GM19395 (cell line): ENCODE measurements around the gene DEPP1.
"Not testable (repeated sequence)": the region's sequence is repeated elsewhere in the genome, so short reads cannot be mapped to it uniquely, and the experiment has no call there.

Experiments
- ATAC-seq: cut with Tn5 transposase; IDR thresholded peaks from one replicate; pipeline ENCODE4 v1.9.1; 2021; ENCODE audit warnings: mild to moderate bottlenecking, moderate library complexity; ENCODE audit not compliant: unreplicated experiment

The DEPP1 gene, protein sequence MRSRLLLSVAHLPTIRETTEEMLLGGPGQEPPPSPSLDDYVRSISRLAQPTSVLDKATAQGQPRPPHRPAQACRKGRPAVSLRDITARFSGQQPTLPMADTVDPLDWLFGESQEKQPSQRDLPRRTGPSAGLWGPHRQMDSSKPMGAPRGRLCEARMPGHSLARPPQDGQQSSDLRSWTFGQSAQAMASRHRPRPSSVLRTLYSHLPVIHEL

DNA sequence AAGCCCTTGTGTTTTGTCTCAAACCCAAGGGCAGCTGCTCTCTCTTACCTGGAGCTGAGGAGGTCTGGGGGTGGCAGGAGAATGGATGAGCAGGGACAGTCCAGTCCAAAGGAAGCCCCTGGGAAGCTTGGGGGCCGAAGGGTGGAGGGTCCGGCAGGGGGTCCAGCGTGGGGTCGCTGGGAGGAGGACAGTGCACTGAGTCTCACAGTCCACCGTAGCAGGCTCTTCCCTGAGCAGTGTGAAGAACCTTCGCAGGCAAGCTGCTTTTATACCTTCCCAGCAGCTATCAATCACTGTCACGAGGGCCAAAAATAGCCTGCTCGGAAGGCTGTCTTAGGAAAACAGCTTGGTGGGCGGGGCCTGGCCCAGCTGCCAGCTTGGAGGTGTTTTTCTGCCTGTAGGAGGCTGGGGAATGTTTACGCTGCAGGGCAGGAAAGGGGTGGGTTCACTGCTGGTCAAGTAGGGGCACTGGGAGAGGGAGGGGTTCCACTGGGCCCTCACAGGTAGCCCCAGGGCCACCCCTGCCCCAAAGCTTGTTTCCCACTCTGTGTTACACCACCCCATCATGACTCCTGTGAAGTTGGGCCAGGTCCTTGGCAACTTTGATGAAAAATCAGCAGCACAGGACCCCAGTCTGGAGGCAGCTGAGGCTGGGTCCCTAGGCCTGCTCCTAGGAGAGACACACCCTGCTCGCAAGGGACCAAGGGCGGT is at the start of gene DEPP1:
TSS of gene DEPP1 (minus strand) at position 240 of the 711 bp plus-strand sequence. CDS start 779 bp downstream, outside the sequence.
- no peak for ATAC-seq

DNA sequence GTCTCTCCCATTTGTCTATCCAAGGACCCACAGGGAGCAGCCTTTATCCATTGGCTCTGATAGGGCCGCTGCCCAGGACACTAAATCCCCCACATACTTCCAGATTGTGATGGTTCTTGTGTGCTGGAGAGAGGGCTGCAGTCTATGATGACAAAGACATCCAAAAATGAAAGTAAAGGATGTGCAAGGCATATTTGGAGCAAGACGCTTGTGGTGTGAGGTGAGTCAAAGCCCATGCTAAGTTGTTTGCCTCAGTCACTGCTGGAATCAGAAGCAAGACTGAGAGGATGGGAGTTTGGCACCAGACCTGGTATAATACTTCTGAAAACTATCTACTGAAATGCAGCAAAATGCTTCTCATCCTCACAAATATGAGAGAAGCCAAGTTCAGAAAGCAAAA is 44.8 kb upstream of the DEPP1 start:
- no peak for ATAC-seq

GRCh38 chr10:45015590-45015989 is 37.0 kb upstream of the DEPP1 start:
- ATAC-seq, result no peak

DNA sequence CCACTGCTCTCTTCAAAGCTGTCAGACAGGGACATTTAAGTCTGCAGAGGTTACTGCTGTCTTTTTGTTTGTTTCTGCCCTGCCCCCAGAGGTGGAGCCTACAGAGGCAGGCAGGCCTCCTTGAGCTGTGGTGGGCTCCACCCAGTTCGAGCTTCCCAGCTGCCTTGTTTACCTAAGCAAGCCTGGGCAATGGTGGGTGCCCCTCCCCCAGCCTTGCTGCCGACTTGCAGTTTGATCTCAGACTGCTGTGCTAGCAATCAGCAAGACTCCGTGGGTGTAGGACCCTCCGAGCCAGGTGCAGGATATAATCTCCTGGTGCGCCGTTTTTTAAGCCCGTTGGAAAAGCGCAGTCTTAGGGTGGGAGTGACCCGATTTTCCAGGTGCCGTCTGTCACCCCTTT is 35.9 kb upstream of the DEPP1 start:
- ATAC-seq, result not testable (repeated sequence)

- ATAC-seq, result peak; percentile 89
Measured at GRCh38 chr10:45008524-45009161, 30.0 kb upstream of the DEPP1 start.

DNA sequence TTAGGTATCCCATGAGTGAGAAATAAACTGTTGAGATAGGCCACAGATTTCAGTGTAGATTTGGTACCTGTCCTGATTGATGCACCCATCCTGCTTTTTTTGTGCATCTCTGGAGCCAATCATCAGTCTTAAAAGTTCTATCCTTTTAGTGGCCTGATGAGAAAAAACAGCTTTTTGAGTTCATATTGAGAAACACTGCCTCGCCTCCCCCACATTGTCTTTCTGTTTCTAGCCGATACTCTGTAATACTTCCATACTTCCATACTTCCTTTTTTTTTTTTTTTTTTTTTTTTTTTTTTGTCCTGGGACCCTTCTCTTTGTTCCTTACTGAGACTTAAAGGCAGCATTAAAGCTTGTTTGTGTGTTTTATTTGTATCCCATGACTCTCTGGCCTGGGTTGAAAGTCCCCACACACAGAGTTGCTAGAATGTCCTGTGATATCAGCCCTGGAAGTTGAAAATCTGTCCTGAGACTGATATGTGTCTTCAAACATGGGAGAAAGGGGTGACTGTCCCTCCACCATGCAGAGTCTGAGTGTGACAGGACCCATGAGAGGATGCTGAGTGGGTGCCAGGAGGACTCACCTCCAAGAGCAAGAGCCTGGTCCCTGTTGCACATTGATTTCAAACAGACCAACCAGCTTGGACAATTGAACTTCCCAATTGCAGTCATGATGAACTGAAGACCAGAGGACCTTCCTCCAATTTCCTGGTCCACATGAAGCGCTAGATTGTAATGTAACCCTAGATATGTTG is 27.8 kb upstream of the DEPP1 start:
- no peak for ATAC-seq

DNA sequence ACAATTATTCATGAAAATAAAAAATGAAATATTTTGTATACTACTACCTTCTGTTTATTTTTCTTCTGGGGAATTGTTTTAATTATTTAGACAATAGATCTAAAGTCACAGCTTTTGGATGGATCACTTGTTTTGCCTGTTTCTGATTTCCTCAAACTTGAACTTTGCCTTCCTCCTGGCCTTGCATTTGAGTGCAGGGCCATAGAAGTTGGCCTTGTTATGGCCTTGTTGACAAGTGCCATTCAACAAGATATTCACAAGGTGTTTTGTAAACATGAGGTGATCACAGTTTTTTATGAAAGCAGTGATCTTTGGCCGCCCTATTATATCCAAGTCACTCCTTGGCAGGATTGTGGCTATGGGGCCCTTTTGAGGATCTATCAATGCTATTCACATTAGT is 26.7 kb upstream of the DEPP1 start:
- no peak for ATAC-seq

DNA sequence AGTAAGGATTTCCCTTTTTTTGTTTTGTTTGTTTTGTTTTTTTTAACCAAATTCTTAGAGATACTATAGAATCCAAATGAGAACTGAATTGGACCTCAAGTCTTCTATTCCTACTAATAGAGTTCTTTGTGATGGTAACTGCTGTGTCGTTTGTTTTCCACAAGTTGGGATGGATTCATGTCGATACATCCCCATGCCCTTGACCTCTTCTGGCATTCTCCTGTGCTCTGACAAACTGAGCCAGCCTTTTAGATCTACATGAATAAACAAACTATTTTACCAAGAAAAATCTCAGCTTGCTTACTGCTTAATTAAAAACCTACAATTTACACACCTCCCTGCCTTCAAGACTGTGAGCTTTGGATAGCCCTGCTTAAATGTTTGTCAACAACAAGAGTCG is 26.1 kb upstream of the DEPP1 start:
- no peak for ATAC-seq

DNA sequence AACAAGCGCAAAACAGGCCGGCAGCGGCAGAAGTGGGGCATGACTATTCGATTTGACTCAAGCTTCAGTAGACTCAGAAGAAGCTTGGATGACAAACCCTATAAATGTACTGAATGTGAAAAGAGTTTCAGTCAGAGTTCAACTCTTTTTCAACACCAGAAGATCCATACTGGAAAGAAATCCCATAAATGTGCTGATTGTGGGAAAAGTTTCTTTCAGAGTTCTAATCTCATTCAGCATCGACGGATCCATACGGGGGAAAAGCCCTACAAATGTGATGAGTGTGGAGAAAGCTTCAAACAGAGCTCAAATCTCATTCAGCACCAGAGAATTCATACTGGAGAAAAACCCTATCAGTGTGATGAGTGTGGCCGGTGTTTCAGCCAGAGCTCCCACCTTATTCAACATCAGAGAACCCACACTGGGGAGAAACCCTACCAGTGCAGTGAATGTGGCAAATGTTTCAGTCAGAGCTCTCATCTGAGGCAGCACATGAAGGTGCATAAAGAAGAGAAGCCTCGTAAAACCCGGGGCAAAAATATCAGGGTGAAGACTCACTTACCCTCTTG is 24.9 kb upstream of the DEPP1 start:
- no peak for ATAC-seq

DNA sequence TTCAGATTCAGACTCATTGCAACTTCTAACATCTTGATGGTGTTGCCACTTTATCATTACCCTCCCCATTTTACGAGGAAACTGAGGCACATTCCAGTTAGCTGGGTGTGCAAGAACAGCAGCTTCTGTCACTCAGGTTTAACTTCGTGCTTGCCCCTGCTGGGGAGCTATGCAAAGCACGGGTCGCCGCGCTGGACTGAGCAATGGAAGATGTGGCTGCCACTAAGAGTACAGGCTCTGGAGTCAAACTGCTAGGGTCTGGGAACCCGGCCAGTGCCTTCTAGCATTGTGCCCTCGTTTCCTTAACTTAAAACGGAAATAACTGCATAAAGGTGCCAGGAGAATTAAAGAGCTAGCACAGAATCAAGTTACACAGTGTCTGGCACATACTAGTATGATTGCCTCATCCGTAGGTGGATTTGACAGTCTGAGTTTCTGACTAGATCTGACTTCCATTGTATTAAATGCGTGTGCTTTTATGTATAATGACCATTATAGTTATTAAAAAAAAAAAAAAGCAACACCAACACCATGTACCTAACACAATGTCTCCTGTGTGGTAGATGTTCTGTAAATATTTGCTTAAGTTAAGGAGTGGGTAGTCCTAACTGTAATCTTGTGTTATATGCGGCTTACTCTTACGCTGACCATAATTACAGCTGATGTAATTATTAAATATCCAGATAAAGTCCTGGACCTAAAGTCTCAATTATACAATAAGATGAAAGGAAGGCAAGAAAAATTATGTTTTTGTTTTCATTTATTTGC is 23.0 kb upstream of the DEPP1 start:
- ATAC-seq, result peak; percentile 87

DNA sequence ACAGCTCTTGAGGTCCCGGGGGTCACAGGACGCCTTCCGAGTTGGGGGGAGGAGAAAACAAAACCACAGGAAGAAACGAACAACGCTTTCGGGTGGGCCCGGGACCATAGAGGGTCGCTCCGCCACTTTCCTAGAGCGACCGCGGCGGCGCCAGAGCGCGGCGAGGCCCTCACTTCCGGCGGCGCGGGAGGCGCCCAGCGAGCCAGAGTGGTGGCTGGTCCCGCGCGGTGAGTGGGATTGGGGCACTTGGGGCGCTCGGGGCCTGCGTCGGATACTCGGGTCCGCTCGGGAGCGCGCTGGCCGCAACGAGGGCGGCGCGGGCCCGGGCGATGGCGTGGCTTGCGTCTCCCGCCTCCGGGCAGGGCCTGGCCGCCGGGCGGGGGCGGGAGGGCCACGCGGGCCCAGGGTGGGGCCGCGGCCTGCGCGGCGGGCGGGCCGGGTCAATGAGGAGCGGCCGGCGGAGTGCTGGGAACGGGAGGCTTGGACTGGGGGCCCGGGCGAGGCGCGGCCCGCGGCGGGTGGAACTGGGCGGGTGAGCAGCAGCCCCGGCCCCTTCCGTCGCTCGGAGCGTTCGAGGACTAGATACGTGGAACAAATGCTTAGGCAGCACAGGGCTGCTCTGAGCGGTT is 22.3 kb upstream of the DEPP1 start, which contains the start of gene ZNF22:
TSS of gene ZNF22 (plus strand) at position 172 of the 629 bp plus-strand sequence. CDS start 2,446 bp downstream, outside the sequence.
- peak; percentile 69 for ATAC-seq

GRCh38 chr10:45000138-45000751 is 21.6 kb upstream of the DEPP1 start:
- ATAC-seq, result no peak

DNA sequence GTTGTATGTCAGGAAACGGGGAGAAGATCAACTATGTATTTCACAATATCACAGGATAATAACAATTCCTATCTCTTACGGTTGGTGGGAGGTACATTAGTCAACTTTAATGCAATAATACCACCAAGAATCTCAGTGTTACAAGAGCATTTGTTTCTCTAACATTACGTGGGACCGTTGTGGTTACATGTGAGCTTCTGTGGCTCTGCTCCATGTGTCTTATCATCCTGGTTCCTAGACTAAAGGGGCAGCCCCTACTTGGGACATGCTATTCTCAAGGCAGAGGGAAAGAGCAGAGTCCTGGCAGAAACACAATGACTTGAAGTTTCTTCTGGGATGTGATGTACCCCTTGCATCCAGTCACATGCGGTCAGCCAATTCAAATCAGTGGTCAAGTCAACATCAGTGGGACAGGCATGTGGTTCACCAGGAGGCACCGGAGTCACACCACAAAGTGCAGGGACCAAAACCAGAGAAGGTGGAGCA is 19.6 kb upstream of the DEPP1 start:
- ATAC-seq, result no peak

DNA sequence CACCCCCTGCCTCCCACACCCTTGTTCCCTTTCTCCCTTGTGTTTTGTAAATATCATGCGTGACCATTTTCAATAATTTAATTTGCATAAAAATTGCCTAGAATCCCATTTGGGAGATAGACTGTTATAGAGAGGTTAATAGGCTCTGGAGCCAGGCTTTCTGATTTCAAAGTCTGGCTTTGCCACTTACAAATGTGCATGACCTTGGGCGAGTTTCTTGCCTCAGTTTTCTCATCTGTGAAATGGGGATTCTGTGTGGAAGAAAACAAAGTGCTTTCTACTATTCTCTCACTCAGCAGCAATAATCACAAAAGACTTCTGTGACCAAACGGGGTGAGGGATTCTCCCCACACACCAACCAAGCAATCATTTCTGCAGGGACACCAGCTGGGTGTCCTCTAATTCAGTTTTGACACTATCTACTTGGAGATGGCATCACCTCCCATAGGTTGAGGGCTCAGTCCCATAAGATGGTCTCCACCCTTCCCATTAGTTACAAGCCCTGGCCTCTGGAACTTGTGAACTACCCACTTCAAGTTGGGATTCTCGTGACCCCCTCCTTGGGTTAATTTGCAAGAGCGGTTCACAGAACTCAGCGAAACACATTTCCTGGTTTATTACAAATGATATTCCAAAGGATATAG is 18.6 kb upstream of the DEPP1 start:
- ATAC-seq, result no peak

DNA sequence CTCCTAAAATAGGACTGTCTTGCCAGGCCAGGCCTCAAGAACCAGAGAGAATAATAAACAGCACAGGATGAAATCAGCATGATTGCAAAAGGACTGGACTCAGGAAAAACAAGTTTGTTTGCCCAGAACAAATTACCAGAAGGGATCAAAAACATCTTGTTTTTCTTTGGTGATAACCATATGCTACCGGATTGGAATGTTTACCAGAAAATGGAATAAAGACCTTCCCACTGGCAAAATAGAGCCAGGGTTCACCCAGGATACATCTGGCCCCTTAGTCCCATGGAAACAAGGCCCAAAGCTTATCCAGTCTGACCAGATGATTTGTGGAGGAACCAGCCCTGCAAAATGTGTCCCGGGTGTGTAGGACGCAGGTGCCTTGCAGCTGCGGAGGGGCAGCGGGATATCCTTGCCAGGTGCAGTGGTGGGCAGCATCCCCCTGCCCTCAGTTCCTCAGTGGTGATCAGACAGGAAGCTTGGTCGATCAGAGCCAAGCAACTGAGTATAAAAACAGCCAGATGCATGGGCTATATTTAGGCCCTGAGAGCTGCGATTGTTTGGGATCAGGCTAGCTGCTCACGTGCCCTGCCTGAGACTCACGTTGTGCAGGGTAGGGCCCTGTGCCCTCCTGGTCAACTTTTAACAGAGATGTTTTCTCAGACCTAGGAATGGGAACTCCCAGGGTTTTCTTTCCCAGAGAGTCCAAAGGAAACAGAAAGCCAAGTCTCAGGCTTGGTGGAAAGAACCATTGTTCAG is 17.5 kb upstream of the DEPP1 start:
- no peak for ATAC-seq

GRCh38 chr10:44995581-44995913 is 16.9 kb upstream of the DEPP1 start:
- ATAC-seq, result no peak

GRCh38 chr10:44994752-44995530 is 16.3 kb upstream of the DEPP1 start:
- ATAC-seq, result no peak
